ENCODE results near the gene SCP2. TPM values are rescaled to one million over a fixed set of nuclear protein-coding genes. Genes with fewer than 3 reads are reported as not detected.

SCP2 gene
- total RNA-seq, 1 experiment from 2014 or later: 99.8 TPM

DNA sequence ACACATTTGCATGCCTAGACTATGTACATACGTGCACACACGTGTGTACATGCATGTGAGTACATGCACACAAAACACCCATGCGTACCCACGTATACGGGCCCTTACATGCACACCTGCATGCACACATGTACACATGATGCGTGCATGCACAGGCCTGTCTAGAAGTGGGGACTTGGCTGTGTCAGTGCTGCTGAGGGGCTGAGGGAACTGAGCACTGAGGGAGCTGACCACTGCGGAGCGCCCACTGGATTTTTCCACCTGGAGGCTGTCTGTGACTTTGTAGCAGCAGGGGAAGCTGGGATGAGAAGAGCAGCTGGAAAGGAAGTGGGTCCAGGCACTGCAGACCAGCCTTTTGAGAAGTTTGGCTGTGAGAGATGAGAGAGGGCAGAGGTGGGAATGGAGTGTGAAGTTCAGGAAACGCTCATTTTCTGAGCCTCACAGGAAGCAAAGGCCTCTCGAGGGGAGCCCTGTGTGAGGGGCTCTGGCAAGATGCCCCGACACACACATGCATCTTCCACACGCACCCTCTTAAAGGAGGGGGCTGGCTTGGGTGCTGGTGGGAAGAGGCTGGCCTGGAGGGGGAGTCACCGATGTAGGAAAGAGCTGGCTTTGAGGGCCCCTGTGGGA, 155.9 kb downstream of the SCP2 start:
- no peak for DNase-seq (ENCODE audit: low read depth)

DNA sequence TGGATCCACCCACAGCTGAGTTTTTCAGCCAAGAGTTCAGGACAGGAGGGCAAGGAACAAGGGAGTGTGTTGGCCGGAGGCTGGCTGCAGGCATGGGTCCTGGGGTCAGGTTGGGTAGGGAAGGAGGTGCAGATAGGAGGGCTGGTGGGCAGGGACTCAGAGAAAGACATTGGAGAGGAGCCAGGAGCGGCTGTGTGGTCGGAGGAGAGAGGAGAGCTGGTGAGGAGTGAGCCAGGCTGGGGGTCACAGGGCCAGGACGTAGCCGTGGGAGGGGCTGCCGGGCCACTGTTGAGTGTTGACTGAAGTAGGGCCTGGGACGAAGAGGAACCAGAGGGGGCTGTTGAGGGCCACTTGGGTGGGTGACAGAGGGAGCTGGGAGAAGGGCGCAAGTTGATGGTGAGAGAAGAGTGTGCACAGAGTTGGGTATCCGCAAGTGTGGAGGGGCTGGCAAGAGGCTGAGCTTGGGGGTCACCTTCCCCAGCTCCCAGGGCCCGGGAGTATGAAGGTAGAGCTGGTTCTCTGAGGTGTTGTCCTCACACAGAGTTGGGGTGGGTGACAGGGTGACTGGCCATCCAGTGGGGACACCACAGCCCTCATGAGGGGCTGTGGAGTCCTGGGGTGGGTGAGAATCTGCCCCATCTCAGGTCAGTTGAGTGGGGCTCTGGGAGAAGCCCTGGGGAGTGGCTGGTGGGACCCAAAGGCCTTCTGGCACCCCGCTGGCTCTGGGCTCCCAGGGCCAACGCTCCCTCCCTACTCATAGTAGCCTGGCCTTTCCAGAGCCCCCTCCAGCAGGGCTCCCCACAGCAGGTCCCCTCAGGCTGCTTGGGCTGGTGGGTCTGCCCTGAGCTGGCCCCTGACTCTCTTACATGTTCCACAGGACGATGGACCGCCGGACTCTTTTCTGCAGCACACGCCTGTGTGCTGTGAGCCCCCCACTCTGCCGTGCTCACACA, 156.8 kb downstream of the SCP2 start:
- no peak for DNase-seq (ENCODE audit: low read depth)

DNA sequence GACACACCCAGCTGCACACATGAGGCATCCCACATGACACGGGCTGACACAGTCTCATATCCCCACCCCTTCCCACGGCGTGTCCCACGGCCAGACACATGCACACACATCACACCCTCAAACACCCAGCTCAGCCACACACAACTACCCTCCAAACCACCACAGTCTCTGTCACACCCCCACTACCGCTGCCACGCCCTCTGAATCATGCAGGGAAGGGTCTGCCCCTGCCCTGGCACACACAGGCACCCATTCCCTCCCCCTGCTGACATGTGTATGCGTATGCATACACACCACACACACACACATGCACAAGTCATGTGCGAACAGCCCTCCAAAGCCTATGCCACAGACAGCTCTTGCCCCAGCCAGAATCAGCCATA, 157.5 kb downstream of the SCP2 start:
- peak; percentile 21 for DNase-seq (ENCODE audit: low read depth)

DNA sequence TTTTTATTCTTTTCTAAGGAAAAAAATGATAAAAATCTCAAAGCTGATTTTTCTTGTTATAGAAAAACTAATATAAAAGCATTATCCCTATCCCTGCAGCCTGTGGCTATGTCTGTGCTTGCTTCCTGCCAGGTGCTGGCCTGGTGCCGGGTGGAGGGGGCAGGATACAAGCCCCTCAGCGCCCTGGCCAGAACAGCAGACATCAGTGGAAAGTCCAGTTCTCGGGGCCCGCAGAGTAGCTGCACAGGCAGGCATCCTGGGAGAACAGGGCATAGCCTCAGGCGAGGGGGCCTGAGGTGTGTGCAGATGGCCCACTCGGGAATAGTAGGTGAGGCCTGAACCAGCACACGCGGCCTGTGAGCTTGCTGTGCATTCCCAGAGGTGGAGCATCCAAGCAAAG, 158.3 kb downstream of the SCP2 start:
- DNase-seq (ENCODE audit: low read depth): no peak

DNA sequence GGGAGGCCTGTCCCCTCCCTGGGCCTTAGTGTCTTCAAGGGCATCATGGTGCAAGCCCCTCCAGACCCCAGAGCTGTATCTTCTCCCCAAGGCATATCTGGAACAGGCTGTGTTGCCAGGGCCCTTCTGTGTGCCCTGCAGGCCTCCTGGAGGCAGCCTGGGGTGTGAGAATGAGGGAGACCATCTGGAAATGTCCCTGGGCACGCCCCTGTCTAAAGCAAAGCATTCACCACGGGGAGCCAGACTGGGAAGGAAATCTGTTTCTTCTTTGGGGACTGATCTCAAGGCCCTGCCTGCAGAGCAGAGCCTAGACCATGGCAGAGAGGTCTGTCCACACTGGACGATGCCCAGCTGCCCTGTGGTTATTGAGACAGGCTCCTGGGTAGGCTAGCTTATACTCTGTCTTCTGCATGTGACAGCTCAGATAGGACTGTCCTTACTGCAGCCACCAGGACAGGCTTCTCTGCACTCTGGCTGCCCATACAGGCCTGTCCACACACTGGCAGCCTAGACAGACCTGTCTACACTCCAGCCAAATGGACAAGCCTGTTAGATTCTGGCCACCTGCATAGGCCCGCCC, 159.5 kb downstream of the SCP2 start:
- DNase-seq (ENCODE audit: low read depth): no peak

DNA sequence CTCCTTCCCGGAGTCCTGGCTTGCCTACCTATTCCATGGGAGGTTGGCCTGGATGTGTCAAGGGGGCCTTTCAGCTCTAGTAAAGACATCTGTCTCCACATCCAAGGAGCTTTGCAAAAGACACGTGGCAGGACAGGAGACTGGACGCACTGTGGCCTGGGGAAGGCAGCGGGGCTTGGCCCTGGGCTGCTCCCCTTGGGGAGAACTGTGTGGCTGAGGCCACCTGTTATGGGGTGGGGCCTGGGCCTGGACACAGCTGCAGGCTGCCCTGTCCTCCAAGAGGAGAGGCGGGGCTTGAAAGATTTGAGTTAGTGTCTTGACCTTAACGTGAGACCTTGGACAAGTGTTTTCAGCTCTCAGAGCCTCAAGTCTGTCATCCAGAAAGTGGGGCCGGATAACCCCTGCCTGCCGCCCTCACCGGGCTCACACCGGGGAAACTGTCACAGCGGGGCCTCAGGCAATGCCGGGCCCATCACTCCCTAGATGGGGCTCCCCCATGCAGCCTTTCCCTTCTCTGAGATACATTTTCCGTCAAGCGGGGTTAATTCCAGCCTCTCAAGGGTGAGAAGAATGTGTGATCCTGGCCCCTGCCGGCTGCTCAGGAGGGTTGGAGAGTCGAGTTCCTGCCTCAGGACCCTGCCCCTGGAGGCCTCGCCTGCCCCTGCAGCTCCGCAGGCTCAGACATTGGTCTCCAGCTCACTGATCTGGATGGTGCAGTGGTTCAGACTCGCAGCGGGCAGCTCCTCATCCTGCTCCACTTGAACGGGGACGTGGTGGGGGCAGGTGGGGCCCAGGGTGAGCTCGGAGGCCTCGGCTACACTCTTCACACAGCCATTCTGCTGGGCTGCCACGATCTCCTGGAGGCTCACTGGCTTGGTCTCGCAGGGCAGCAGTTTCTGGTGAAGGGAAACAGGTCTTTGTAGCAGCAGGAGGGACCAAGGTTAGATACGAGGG, 160.5 kb downstream of the SCP2 start:
- no peak for DNase-seq (ENCODE audit: low read depth)

DNA sequence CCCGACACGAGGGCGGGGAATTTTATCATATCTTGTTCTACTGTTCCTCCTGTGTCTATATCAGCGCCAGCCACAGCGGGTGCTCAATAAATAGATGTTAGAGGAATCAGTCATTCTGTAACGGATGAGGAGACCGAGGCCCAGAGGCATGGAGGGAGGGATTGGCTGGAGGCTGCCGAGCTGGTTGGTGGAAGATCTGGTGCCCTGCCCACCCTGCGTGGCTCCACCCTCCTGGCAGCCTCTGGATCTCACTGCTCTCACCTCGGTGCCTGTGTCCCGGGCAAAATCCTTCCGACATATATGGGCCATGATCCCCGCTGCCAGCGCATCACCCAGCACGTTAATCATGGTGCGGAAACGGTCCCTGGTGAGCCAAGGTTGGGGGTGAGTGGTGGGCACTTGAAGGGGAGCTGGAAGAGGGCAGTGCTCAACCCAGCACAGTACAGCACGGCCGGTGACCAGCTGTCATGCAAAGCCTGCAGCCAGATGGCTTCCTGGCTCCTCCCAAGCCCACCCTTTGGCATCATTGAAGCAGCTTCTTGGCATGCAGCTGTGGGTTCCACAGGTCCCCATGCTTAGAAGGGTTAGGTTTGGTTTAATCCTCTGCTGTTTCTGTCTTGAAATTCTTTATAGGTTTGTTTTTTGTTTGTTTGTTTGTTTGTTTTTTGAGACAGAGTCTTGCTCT, 161.7 kb downstream of the SCP2 start:
- no peak for DNase-seq (ENCODE audit: low read depth)

DNA sequence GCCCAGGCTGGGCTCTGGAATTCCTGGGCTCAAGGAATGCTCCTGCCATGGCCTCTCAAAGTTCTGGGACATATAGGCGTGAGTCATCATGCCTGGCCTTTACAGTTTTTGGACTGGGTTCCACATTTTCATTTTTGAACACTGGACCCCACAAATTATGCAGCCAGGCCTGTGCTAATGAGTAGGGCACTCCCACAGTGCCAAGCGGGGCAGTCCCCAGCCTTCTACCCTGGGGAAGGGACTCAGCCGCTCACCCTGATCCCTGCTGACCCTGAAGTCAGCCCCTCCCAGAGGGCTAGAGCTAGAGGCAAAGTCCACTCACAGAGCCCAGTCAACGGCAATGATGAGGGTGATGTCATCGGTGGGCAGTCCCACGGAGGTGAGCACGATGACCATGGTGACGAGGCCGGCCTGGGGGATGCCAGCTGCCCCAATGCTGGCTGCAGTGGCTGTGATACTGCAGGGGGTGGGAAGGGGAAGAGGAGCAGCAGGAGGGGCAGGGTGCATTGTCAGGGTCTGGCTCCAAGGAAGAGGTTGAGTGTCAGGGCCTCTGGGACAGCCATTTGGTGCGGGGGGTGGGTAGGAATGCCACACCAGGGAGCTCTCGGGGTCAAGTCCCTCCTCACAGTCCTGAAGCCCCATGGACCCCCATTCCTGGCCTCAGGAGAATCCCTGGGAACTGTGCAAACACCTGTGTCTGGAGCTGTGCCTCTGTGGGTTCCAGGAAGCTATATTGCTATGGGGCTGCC, 162.6 kb downstream of the SCP2 start:
- no peak for DNase-seq (ENCODE audit: low read depth)

DNA sequence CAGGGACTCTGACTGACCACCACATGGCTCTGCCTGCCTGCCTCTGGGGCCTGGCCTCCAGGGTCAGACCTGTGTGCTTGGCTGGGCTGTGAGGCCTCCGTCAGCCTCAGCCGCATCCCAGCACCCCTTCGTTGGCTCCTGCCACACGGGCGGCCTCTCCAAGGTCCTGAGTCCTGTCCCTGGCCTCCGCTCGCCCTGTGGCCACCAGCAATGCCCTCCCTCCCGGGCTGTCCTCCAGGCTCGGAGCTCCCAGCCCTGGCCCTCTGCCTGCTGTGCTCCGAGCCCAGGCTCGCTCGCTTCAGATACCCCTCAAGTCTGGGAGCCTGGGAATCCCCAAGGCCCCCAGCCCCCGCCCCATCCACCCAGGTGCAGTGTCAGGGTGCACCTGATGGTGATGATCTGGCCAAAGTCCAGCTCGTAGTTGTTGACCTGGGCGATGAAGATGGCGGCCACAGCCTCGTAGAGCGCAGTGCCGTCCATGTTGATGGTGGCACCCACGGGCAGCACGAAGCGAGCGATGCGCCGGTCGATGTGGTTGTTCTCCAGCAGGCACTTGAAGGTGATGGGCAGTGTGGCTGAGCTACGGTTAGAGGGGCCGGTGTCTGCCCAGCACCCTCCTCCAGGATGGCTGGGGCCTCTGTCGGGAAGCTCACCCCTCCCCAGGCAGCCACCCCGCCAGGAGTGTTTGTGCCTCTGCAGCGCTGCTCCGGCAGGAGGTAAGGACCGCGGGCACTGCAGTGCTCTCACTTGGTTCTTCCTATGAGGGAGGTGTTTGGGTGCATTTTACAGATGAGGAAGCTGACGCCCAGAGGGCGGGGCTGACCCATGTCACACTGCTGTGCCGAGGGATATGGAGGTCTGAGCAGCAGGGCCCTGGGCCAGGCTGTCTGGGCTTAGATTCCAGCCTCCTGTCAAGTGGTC, 163.4 kb downstream of the SCP2 start:
- DNase-seq (ENCODE audit: low read depth): peak; percentile 27

DNA sequence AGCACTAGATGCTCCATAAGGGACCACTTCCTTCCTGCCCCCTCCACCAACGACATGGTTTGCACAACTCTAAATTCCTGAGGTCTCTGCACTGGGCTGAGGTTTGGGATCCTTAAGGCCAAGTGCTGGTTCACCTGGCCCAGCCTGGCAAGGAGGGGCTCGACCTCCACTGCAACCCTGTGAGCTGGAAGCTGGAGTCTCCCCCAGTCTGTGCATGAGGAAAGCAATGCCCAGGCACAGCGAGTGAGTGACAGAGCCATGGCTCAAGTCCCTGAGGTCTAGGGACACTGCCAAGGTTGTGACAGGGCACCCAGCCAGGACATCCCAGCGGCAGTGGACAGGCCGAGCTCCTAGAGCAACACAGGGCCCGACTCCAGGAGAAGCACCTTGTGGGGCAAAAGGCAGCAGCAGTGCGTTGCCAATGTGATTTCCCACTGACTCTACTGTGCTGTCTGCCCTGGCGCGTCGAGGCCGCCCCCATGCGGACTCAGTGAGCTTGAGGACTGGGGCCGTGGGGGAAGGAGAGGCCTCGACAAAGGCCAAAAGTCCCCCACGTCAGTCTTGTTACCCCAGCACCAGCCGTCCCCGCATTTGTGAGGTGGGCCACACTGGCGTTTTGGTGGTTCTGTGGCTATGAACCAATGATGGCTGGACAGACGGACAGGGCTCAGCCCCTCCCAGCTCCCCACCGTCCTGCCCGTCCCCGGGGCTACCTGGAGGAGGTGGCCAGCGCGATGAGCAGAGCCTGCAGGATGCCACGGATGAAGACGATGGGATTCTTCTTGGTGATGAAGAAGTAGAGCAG, 165.0 kb downstream of the SCP2 start:
- DNase-seq (ENCODE audit: low read depth): peak; percentile 45

DNA sequence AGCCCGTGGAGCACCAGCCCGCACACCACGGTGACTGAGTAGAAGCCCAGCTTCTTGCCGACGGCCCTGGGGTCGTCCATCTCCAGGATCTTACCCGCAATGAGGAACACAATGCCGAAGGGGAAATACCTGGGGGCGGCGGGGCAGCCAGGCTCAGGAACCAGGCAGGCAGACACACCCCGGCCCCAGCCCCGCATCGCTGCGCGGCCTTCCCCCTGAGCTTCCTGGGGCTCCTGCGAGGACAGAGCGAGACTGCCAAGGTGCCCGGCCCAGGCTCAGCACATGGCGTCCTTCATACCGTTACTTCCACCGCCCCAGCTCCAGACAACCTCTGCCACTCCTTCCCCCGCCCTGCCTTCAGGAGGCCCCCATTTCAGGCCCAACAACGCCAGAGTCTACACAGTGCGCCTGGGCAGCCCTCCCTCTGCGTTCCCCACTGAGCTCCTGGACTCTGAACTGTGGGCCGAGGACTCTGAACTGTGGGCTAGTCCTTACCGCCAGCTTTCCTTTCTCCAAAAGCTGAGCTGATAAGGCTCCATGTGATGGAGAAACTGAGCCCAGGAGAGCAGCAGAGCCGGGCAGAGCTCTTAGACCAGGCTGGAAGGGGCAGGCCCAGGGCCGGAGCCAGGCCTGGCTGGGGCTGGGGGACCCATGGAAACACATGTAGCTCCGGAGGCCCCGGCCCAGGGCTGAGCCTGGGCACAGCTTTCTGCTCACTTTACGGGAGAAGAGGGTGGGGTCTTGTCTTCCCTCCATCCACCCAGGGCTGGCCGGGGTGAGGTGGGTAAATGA, 165.8 kb downstream of the SCP2 start:
- DNase-seq (ENCODE audit: low read depth): no peak

DNA sequence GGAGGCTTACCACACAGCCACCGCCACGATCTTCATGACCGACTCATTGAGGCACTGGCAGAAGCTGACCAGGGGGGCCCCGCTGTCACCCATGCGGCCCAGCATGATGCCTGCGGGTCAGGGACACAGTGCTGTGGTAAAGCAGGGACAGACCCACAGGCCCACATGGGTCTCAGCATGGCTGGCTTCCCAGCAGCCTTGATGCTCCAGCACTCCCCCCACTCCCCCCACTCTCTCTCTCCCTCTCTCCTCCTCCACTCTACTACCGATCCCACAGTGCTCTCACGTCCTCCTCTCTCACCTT, 166.3 kb downstream of the SCP2 start:
- no peak for DNase-seq (ENCODE audit: low read depth)

DNA sequence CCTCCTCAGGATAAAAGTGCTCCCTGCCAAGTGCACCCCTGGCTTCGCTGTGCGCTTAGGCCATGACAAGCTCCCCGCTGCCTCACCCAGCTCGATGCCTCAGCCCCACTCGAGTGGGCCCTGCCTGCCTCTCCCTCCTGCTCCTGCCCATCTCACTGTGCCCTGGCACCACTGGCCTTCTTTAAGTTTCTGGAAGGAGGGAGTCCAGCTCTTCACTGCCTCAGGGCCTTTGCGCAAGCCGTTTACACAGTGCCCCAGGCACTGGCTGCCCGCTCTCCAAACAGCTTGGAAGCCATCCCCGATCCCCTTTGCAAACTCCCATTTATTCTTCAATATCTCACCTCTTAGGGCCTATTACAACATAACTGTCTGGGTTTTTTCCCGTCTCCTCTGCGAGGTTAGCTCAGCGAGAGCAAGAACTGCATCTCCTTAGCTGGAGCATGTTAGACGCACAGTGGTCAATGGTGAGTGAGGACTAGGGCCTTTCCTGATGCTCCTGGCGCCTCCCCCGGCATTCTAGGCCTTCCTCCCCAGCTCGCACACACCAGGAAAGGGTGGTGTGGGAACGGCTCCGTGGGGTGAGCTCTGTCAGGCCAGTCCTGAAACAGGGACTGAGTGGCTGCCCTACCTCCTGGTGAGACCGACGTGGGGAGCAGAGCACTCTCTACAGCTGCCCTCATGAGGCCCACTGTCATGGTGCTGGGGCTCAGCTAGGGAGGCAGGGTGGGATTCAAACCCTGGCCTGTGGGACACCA, 166.9 kb downstream of the SCP2 start:
- no peak for DNase-seq (ENCODE audit: low read depth)

DNA sequence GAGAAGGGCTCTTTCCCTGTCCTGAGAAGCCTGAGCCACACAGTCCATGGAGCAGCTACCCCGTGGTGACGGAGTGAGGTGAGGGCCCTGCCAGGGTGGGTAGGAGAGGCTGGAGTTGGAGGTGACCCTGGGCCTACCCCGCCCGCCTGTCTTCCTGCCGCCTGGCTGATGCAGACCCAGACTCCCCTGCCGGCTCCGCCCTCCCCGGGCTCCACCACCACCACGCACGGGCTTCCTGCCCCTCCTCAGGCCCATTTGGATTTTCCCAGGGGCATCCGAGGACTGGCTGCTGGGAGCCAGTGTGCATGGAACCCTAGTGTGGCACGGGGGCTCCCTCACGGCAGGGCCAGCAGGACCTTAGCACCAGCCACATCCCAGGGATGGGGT, 167.4 kb downstream of the SCP2 start:
- no peak for DNase-seq (ENCODE audit: low read depth)
